Fibroblast of mammary gland (primary cell): ENCODE results near the gene CEP55.

ENCODE experiments used
- DNase-seq: peaks from one replicate; pipeline ENCODE4 v3.0.0-alpha.2; 2010; ENCODE audit warnings: low read depth
- H3K4me3 ChIP-seq: 2 replicates; pipeline ENCODE4 v1.5.1; 2011; ENCODE audit warnings: low read depth, mild to moderate bottlenecking, low read length, moderate library complexity; ENCODE audit not compliant: control insufficient read depth
- TF ChIP-seq, protein P1 (sequence below): conservative IDR thresholded peaks from 2 replicates; pipeline ENCODE4 v1.5.1; 2011; ENCODE audit warnings: low read depth, low read length, inconsistent platforms; ENCODE audit not compliant: control insufficient read depth, insufficient read depth

Gene CEP55

DNA sequence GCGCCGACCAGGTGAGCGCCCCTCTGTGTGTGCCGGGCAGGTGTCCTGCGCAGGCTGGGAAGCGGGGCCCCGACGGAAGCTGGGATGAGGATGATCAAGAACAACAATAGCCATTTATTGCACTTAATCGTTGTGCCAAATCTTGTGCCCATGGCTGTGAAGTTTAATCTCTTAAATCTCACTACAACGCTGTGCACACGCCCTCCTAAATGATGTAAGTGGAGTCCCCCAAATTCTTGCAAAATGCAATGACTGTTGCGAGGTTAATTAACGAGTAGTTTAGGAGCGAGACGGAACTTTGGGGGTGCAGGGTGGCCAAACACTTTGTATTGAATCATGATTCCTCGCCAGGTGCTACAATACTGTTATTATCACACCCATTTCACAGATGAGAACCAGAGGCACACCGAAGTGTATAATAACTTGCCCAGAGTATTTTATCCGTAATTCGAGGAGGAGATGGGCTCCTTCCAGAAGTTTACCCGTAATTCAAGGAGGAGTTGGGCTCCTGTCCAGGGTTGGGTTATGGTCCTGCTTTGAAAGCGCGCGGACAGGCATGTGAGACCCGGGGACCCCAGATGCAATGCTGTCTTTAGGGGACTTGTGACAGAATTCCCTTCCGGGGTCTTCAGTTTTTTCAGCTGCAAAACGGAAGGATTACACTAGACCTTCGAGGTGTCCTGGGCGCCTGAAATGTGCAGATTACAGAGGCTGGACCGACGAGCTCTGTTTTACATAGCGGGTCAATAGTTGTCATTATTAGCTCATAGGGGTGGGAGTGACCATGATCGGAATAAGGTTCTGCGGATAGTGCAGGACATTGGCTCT lies 71.1 kb downstream of the CEP55 start:
- no peak for DNase-seq
- H3K4me3 ChIP-seq = no peak overlapping the region
- TF ChIP-seq, protein P1, sequence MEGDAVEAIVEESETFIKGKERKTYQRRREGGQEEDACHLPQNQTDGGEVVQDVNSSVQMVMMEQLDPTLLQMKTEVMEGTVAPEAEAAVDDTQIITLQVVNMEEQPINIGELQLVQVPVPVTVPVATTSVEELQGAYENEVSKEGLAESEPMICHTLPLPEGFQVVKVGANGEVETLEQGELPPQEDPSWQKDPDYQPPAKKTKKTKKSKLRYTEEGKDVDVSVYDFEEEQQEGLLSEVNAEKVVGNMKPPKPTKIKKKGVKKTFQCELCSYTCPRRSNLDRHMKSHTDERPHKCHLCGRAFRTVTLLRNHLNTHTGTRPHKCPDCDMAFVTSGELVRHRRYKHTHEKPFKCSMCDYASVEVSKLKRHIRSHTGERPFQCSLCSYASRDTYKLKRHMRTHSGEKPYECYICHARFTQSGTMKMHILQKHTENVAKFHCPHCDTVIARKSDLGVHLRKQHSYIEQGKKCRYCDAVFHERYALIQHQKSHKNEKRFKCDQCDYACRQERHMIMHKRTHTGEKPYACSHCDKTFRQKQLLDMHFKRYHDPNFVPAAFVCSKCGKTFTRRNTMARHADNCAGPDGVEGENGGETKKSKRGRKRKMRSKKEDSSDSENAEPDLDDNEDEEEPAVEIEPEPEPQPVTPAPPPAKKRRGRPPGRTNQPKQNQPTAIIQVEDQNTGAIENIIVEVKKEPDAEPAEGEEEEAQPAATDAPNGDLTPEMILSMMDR = no peak

DNA sequence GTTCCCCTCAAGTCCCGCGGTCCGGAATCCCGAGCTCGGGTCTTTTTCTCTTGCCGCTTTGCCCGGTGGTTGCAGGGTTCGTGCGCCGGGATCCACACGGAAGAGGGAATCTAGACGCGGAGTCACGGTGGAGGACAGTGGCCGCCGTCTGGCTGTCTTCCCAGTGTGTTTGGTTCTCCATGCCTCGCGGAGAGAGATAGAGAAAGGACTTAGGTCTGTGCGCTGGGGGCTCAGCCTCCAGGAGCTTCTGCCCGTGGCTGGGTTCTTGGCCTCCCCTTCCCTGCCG lies 71.6 kb downstream of the CEP55 start:
- TF ChIP-seq, protein P1 = no peak
- no peak overlapping the region for H3K4me3 ChIP-seq
- no peak for DNase-seq

DNA sequence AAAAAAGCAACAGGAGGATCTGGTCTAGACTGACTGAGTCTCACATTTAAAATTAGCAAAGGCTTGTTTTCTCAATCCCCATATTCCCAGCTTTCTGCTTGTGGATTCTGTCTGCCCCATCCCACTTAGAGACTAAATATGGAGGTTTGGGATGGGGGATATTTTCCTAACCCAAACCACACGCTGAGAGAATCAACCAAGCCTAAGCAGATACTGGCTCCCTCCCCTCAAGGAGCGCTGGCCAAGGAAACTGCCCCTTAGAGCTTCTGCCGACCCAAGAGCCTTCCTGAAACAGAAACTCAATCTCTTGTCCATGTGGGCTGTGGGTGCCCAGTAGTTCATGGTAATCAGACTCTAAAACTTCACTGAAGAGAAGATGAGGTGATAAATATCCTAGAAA lies 74.0 kb downstream of the CEP55 start:
- no peak for DNase-seq
- TF ChIP-seq, protein P1 = no peak
- H3K4me3 ChIP-seq = no peak overlapping the region

DNA sequence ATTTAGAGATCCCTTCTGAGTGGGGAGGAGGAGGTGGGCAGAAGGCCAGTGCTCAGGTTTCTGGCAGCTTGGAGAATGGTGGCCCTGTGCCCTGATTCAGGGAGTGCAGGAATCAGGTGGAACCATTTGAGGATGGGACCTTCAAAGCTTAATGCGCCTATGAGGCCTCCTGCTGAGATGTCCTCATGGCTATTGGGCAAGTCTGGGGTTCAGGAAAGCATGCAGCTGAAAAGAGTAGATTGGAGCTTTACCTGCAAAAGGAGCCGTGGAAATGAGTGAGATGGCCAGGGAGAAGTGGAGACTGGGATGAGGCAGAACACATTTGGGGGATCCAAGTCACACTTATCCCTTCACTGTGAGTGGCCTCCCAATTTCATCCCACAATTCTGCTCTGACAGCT lies 76.2 kb downstream of the CEP55 start:
- TF ChIP-seq, protein P1 = no peak
- DNase-seq = no peak

DNA sequence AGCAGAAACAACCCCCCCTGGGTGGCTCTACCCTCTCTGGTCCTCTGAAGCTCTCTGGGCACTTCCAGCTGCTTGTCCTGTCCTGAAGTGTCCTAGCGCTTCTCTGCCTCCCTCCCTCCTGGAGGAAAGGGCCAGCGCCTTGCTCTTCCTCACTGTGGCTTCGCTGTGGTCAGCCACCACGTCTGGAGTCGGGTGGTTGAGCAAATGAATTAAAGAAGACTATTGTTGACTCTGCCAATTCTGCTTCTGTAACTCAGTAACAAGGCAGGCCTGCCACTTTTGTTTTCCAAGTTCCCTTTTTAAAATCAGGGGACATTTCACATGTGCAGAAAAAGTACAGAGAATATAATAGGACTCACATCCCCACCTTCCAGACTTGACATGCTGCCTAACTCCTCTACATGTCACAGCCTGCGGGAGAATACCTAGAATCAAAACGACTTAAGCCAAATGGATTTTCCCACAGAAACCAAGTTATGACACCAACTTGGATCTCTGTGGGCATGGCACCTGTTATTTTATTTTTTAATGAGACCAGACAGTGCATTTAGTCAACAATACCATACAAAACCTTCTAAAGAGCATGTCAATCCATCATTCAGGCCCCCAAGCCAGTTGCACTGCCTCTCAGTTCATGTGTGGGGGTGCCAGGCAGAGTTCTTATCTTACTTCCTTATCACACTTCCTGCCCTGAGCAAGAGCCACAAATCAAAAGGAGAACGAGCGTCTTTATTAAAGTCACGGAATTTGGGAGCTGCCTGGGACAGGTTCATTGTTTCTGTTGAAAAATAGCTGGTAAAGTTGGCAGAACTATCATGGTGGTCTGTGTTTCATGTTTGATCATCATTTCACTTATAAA lies 76.9 kb downstream of the CEP55 start:
- no peak overlapping the region for H3K4me3 ChIP-seq
- TF ChIP-seq, protein P1 = no peak
- no peak for DNase-seq

More for the DNA sequence above, 76.2 kb downstream of the CEP55 start:
- H3K4me3 ChIP-seq = no peak overlapping the region

DNA sequence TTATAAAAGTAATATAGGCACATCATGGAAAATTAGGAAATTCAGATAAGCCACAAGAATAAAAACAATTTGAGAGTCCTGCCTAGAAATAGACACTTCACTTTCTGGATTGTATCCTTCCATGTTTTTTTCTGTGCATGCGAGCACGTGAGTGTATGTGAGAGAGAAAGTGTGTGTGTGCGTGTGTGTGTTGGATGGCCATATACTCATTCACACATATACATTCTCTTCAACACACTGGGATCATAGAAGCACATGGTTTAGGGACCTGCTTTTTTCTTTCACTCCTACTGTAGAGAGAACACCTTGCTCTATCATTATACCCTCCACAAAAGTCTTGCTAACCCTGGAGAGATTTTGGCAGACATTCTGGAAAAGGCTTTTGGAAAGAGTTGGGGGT lies 77.5 kb downstream of the CEP55 start:
- DNase-seq = no peak
- TF ChIP-seq, protein P1 = no peak
- H3K4me3 ChIP-seq = no peak overlapping the region
